NK-92 treated with Interleukin-12 subunit alpha and Interleukin-12 subunit beta, amount 100 ng/mL, for 24 hours (cell line): Measurements from ENCODE around the gene SLC5A10.
"Not testable (repeated sequence)": the region's sequence is repeated elsewhere in the genome, so short reads cannot be mapped to it uniquely, and the experiment has no call there.

Source experiments
- DNase-seq: peaks from one replicate; lab custom pipeline; 2025; lab: John Stamatoyannopoulos, UW

SLC5A10 gene

GRCh38 chr17:18947866-18948265 is 4.1 kb upstream of the SLC5A10 start:
- no peak for DNase-seq

- no peak for DNase-seq
Observed at GRCh38 chr17:18948476-18949006, 3.4 kb upstream of the SLC5A10 start.

- DNase-seq: no peak
Observed at GRCh38 chr17:18949566-18949965, 2.4 kb upstream of the SLC5A10 start.

- DNase-seq: no peak
Observed at GRCh38 chr17:18950346-18950745, 1.6 kb upstream of the SLC5A10 start.

GRCh38 chr17:18950944-18951905 is 740 bp upstream of the SLC5A10 start:
- no peak for DNase-seq

GRCh38 chr17:18953231-18953728 is 1.3 kb downstream of the SLC5A10 start:
- no peak for DNase-seq

GRCh38 chr17:18954321-18954720 is 2.4 kb downstream of the SLC5A10 start:
- DNase-seq: no peak

GRCh38 chr17:18955009-18955408 is 3.0 kb downstream of the SLC5A10 start:
- no peak for DNase-seq

- not testable (repeated sequence) for DNase-seq
Observed at GRCh38 chr17:18956021-18956420, 4.1 kb downstream of the SLC5A10 start.

GRCh38 chr17:18956581-18956980 is 4.6 kb downstream of the SLC5A10 start:
- no peak for DNase-seq

GRCh38 chr17:18957831-18958230 is 5.9 kb downstream of the SLC5A10 start:
- no peak for DNase-seq

GRCh38 chr17:18958611-18959010 is 6.6 kb downstream of the SLC5A10 start:
- no peak for DNase-seq

GRCh38 chr17:18959071-18959844 is 7.3 kb downstream of the SLC5A10 start:
- DNase-seq: no peak

GRCh38 chr17:18959845-18960240 is 7.9 kb downstream of the SLC5A10 start:
- no peak for DNase-seq

GRCh38 chr17:18960241-18960665 is 8.3 kb downstream of the SLC5A10 start:
- DNase-seq: no peak

- DNase-seq: peak; percentile 36
Observed at GRCh38 chr17:18960803-18961511, 9.0 kb downstream of the SLC5A10 start.

- DNase-seq: no peak
Observed at GRCh38 chr17:18961634-18962493, 9.9 kb downstream of the SLC5A10 start.

GRCh38 chr17:18962494-18962815 is 10.5 kb downstream of the SLC5A10 start:
- DNase-seq: no peak

GRCh38 chr17:18963126-18964017 is 11.4 kb downstream of the SLC5A10 start:
- no peak for DNase-seq

GRCh38 chr17:18964018-18964351 is 12.0 kb downstream of the SLC5A10 start:
- no peak for DNase-seq
